GM12874 (cell line): ENCODE measurements around the gene GPSM1.

Experiments
- CTCF ChIP-seq: IDR thresholded peaks from 2 replicates; pipeline ENCODE4 v1.5.1; 2011; ENCODE audit warnings: low read depth, mild to moderate bottlenecking, control low read depth, low read length, moderate library complexity; ENCODE audit not compliant: insufficient read depth

The GPSM1 gene

GRCh38 chr9:136349546-136349945 lies 22.2 kb downstream of the GPSM1 start:
- no peak for TF ChIP-seq CTCF

- TF ChIP-seq CTCF = no peak
These were observed 24.0 kb downstream of the GPSM1 start for GRCh38 chr9:136351252-136351800.

- TF ChIP-seq CTCF = no peak
These were observed 25.3 kb downstream of the GPSM1 start for GRCh38 chr9:136352682-136353081.

GRCh38 chr9:136353088-136353487 lies 25.7 kb downstream of the GPSM1 start:
- TF ChIP-seq CTCF = no peak

GRCh38 chr9:136353757-136354488 lies 26.6 kb downstream of the GPSM1 start:
- TF ChIP-seq CTCF = no peak

GRCh38 chr9:136354592-136355085 lies 27.3 kb downstream of the GPSM1 start:
- no peak for TF ChIP-seq CTCF

- no peak for TF ChIP-seq CTCF
These were observed 28.5 kb downstream of the GPSM1 start for GRCh38 chr9:136355616-136356557.
